B cell (primary cell): ENCODE measurements around the gene TREH.

Experiments used
- EZH2 ChIP-seq: IDR thresholded peaks from 2 replicates; pipeline ENCODE4 v1.6.1; 2012; ENCODE audit warnings: borderline replicate concordance, low read depth, mild to moderate bottlenecking, moderate library complexity, low read length; ENCODE audit not compliant: insufficient read depth, poor library complexity, severe bottlenecking
- TF ChIP-seq, protein P1 (sequence below): fragments of 200-600 bp; IDR thresholded peaks from one replicate; pipeline ENCODE4 v1.8.0; 2022; ENCODE audit warnings: antibody characterized with exemption, mild to moderate bottlenecking

DNA sequence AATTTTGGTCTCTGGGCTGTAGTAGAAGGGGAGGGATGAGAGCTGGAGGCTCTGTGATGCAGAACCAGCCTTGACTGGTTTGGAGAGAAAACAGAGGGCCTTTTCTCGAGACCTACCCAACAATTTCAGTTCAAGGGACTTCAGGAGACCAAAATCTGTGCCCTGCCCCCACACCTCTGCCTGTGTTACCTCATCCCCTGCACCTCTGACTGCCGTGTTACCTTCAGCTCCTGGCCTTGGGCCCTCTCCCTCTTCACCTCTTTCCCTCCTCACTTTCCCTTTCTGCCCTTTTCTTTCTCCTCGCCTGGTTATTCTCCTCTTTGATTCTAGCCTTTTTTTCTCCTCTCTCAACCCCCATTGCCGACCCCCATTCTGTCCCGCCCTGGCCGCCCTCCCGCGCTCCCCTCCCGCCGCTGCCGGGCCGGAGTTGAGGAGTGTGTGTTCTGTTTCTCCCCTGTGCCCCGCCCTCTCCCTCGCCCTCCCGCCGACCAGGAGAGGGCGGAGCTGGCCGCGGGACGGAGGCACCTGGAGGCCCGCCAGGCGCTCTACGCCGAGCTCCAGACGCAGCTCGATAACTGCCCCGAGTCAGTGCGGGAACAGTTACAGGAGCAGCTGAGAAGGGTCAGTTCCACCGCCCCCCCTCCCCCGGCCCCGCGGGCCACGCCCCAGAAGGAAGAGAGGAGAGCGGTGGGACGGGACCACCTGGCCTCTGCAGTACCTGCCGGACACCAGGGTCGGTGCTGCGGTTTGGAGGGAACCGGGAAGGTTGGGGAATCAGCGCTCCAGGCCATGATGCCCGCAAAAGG lies 44.8 kb downstream of the TREH start:
- no peak for TF ChIP-seq EZH2
- TF ChIP-seq, protein P1, sequence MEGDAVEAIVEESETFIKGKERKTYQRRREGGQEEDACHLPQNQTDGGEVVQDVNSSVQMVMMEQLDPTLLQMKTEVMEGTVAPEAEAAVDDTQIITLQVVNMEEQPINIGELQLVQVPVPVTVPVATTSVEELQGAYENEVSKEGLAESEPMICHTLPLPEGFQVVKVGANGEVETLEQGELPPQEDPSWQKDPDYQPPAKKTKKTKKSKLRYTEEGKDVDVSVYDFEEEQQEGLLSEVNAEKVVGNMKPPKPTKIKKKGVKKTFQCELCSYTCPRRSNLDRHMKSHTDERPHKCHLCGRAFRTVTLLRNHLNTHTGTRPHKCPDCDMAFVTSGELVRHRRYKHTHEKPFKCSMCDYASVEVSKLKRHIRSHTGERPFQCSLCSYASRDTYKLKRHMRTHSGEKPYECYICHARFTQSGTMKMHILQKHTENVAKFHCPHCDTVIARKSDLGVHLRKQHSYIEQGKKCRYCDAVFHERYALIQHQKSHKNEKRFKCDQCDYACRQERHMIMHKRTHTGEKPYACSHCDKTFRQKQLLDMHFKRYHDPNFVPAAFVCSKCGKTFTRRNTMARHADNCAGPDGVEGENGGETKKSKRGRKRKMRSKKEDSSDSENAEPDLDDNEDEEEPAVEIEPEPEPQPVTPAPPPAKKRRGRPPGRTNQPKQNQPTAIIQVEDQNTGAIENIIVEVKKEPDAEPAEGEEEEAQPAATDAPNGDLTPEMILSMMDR: no peak
